LNCaP clone FGC (cell line): ENCODE data around the gene SLCO3A1.

Experiments used
- DNase-seq: peaks from one replicate; pipeline ENCODE4 v3.0.0-alpha.2; 2011; ENCODE audit warnings: low read depth
- H3K4me3 ChIP-seq: 2 replicates; pipeline ENCODE4 v1.5.1; 2011; ENCODE audit warnings: mild to moderate bottlenecking, low read depth, low read length, control low read depth
- CTCF ChIP-seq: IDR thresholded peaks from 2 replicates; pipeline ENCODE4 v1.5.1; 2012; ENCODE audit warnings: mild to moderate bottlenecking; ENCODE audit not compliant: control insufficient read depth, insufficient read depth; ENCODE audit errors: extremely low read depth

The SLCO3A1 gene

GRCh38 chr15:92104072-92104471 lies 250.6 kb downstream of the SLCO3A1 start:
- TF ChIP-seq CTCF: no peak
- DNase-seq: no peak
- H3K4me3 ChIP-seq: no peak overlapping the region

- no peak for TF ChIP-seq CTCF
- no peak for DNase-seq
- no peak overlapping the region for H3K4me3 ChIP-seq
Observed at GRCh38 chr15:92105611-92106010, 252.1 kb downstream of the SLCO3A1 start.

GRCh38 chr15:92107510-92107909 lies 254.0 kb downstream of the SLCO3A1 start:
- DNase-seq: no peak
- no peak for TF ChIP-seq CTCF
- no peak overlapping the region for H3K4me3 ChIP-seq

GRCh38 chr15:92109191-92109873 lies 255.8 kb downstream of the SLCO3A1 start:
- no peak for TF ChIP-seq CTCF
- no peak for DNase-seq
- no peak overlapping the region for H3K4me3 ChIP-seq

- no peak overlapping the region for H3K4me3 ChIP-seq
- no peak for TF ChIP-seq CTCF
Observed at GRCh38 chr15:92111291-92111690, 257.8 kb downstream of the SLCO3A1 start.

GRCh38 chr15:92111751-92112150 lies 258.2 kb downstream of the SLCO3A1 start:
- no peak overlapping the region for H3K4me3 ChIP-seq
- TF ChIP-seq CTCF: no peak
- DNase-seq: no peak

More at GRCh38 chr15:92111291-92111690, 257.8 kb downstream of the SLCO3A1 start:
- no peak for DNase-seq

GRCh38 chr15:92112180-92112579 lies 258.7 kb downstream of the SLCO3A1 start:
- no peak for TF ChIP-seq CTCF
- H3K4me3 ChIP-seq: no peak overlapping the region
- no peak for DNase-seq
